ENCODE measurements around the gene IQSEC2.

IQSEC2 gene

GRCh38 chrX:53230116-53230515 is 51.3 kb downstream of the IQSEC2 start:
- TF ChIP-seq CTCF (IDR thresholded peaks at IDR 0.05; ENCODE audit: borderline replicate concordance, insufficient read depth, low read depth, low read length): no peak
- no peak overlapping the region for H3K4me3 ChIP-seq (ENCODE audit: low read depth, low read length)

- no peak for TF ChIP-seq CTCF (IDR thresholded peaks at IDR 0.05; ENCODE audit: borderline replicate concordance, insufficient read depth, low read depth, low read length)
- H3K4me3 ChIP-seq (ENCODE audit: low read depth, low read length): no peak overlapping the region
These were observed 54.1 kb downstream of the IQSEC2 start for GRCh38 chrX:53227224-53227765.

GRCh38 chrX:53224860-53225797 is 56.3 kb downstream of the IQSEC2 start, which contains the start of gene KDM5C:
KDM5C (minus strand) TSS chrX:53225207; CDS start chrX:53224889, 318 bp downstream.
- peak within 1 kb of the TSS; percentile 97 for H3K4me3 ChIP-seq (ENCODE audit: low read depth, low read length)
- TF ChIP-seq CTCF (IDR thresholded peaks at IDR 0.05; ENCODE audit: borderline replicate concordance, insufficient read depth, low read depth, low read length): no peak

GRCh38 chrX:53223955-53224859 is 57.2 kb downstream of the IQSEC2 start:
- H3K4me3 ChIP-seq (ENCODE audit: low read depth, low read length): peak overlapping the region; percentile 97
- no peak for TF ChIP-seq CTCF (IDR thresholded peaks at IDR 0.05; ENCODE audit: borderline replicate concordance, insufficient read depth, low read depth, low read length)

DNA sequence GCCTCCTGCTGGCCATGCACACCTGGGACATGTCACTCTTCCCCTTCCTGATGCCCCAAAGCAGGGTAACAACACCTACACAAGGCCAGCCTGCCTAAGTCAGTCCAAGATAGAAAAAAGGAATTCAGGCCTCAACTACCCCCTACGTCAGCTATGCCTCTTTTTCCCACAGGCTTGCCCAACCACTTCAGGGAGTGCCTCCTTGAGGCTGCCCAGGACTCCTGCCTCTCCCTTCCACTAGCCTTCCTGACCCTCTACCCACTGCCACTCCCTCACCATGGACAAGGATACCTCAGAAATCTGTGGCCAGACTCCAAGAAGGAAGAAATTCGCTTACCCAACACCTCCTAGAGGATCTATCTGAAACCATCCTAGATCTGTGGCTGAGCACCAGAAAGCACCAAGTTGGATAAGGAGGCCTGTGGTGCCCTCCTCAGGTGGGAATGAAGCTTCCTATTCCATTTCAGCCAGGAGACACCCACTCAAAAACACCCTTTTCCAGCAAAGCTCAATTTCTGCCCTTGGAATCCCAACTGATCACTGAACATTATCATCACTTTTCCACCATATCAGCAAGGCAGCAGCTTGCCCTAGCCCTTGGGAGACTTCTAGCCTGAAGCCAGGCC is 58.2 kb downstream of the IQSEC2 start:
- TF ChIP-seq CTCF (IDR thresholded peaks at IDR 0.05; ENCODE audit: borderline replicate concordance, insufficient read depth, low read depth, low read length): peak; percentile 12; the same call in 1 of the 2 replicates
- H3K4me3 ChIP-seq (ENCODE audit: low read depth, low read length): peak overlapping the region; percentile 97
